Measurements from ENCODE around the gene CFAP299. TPM values are rescaled to one million over a fixed set of nuclear protein-coding genes. Genes with fewer than 3 reads are reported as not detected.

The CFAP299 gene
- total RNA-seq, 2 donors from 2014 or later: not detected

GRCh38 chr4:80308466-80308822 is 27.1 kb upstream of the CFAP299 start:
- Histone ChIP-seq H3K9ac (ENCODE audit: extremely low read depth, low read length, poor library complexity, severe bottlenecking) (no peak overlapping the region), H3K27me3 (ENCODE audit: control insufficient read depth, insufficient read depth, low read length, poor library complexity, severe bottlenecking) (peaks cover 39% of the 10 kb centered on the region), H3K4me1 (ENCODE audit: control insufficient read depth, insufficient read depth, low read length) (peaks cover 6% of the 10 kb centered on the region), H3K36me3 (ENCODE audit: control insufficient read depth, insufficient read depth, low read length) (no peaks in the 10 kb centered on the region), H3K4me3 (ENCODE audit: low read length) (no peak overlapping the region), H3K27ac (ENCODE audit: low read depth, low read length) (no peak overlapping the region), H3K9me3 (ENCODE audit: control insufficient read depth, low read length) (no peaks in the 10 kb centered on the region)
- Mint-ChIP-seq H3K36me3 (ENCODE audit: low read depth) (no peaks in the 10 kb centered on the region), H3K9me3 (peaks cover 4% of the 10 kb centered on the region), H3K4me3 (peak overlapping the region; percentile 23), H3K27ac (peak overlapping the region; percentile 57), H3K27me3 (ENCODE audit: insufficient read depth) (peaks cover 56% of the 10 kb centered on the region), H3K4me1 (peaks cover 29% of the 10 kb centered on the region)
- TF ChIP-seq CTCF (conservative IDR thresholded peaks at IDR 0.05): no peak
- WGBS, 2 experiments (ENCODE audit: insufficient coverage in 1 of 2, insufficient read length in 1 of 2): 45 to 56% methylated on average over 4 of the region's 4 CpGs
- no peak for DNase-seq

GRCh38 chr4:80309294-80310004 is 26.1 kb upstream of the CFAP299 start:
- no peak for DNase-seq
- no peak overlapping the region for H3K4me3 Mint-ChIP-seq
- Histone ChIP-seq H3K4me1 (ENCODE audit: control insufficient read depth, insufficient read depth, low read length) (peaks cover 6% of the 10 kb centered on the region), H3K27me3 (ENCODE audit: control insufficient read depth, insufficient read depth, low read length, poor library complexity, severe bottlenecking) (peaks cover 44% of the 10 kb centered on the region), H3K36me3 (ENCODE audit: control insufficient read depth, insufficient read depth, low read length) (no peaks in the 10 kb centered on the region), H3K9me3 (ENCODE audit: control insufficient read depth, low read length) (no peaks in the 10 kb centered on the region), H3K9ac (ENCODE audit: extremely low read depth, low read length, poor library complexity, severe bottlenecking) (no peak overlapping the region), H3K4me3 (ENCODE audit: low read length) (no peak overlapping the region), H3K27ac (ENCODE audit: low read depth, low read length) (no peak overlapping the region)
- H3K27me3 Mint-ChIP-seq (ENCODE audit: insufficient read depth): peaks cover 52% of the 10 kb centered on the region
- no peak overlapping the region for H3K27ac Mint-ChIP-seq
- 73% methylated on average over 2 to 5 of the region's 5 CpGs for WGBS, 2 experiments (ENCODE audit: insufficient coverage in 1 of 2, insufficient read length in 1 of 2)
- no peak for TF ChIP-seq CTCF (conservative IDR thresholded peaks at IDR 0.05)
- no peaks in the 10 kb centered on the region for H3K9me3 Mint-ChIP-seq
- peaks cover 29% of the 10 kb centered on the region for H3K4me1 Mint-ChIP-seq
- no peaks in the 10 kb centered on the region for H3K36me3 Mint-ChIP-seq (ENCODE audit: low read depth)

- Histone ChIP-seq H3K9ac (ENCODE audit: extremely low read depth, low read length, poor library complexity, severe bottlenecking) (no peak overlapping the region), H3K4me1 (ENCODE audit: control insufficient read depth, insufficient read depth, low read length) (peaks cover 6% of the 10 kb centered on the region), H3K4me3 (ENCODE audit: low read length) (no peak overlapping the region), H3K27ac (ENCODE audit: low read depth, low read length) (no peak overlapping the region), H3K36me3 (ENCODE audit: control insufficient read depth, insufficient read depth, low read length) (no peaks in the 10 kb centered on the region), H3K27me3 (ENCODE audit: control insufficient read depth, insufficient read depth, low read length, poor library complexity, severe bottlenecking) (peaks cover 39% of the 10 kb centered on the region), H3K9me3 (ENCODE audit: control insufficient read depth, low read length) (no peaks in the 10 kb centered on the region)
- Mint-ChIP-seq H3K27ac (no peak overlapping the region), H3K27me3 (ENCODE audit: insufficient read depth) (peaks cover 49% of the 10 kb centered on the region), H3K9me3 (no peaks in the 10 kb centered on the region), H3K36me3 (ENCODE audit: low read depth) (no peaks in the 10 kb centered on the region), H3K4me3 (no peak overlapping the region), H3K4me1 (peaks cover 29% of the 10 kb centered on the region)
- 100% methylated on average over 1 to 3 of the region's 3 CpGs for WGBS, 2 experiments (ENCODE audit: insufficient coverage in 1 of 2, insufficient read length in 1 of 2)
- TF ChIP-seq CTCF (conservative IDR thresholded peaks at IDR 0.05): no peak
- DNase-seq: no peak
Measured at GRCh38 chr4:80311130-80311529, 24.4 kb upstream of the CFAP299 start.

All from endodermal cell (in vitro differentiated cells).